ENCODE measurements around the gene PLEKHA5. TPM values are rescaled to one million over a fixed set of nuclear protein-coding genes. Genes with fewer than 3 reads are reported as not detected.
"Not testable (repeated sequence)": the region's sequence is repeated elsewhere in the genome, so short reads cannot be mapped to it uniquely, and the experiment has no call there.

PLEKHA5 gene
- total RNA-seq, 2 donors from 2014 or later: 8.9 to 10.3 TPM

GRCh38 chr12:19301688-19302087 lies 172.2 kb downstream of the PLEKHA5 start:
- Mint-ChIP-seq H3K4me3 (no peak overlapping the region), H3K27ac (no peak overlapping the region), H3K36me3 (ENCODE audit: low read depth) (peaks cover 5% of the 10 kb centered on the region), H3K4me1 (no peaks in the 10 kb centered on the region), H3K27me3 (no peaks in the 10 kb centered on the region)
- no peaks in the 10 kb centered on the region for H3K9me3 ChIP-seq (ENCODE audit: control insufficient read depth, low read length, poor library complexity, severe bottlenecking)
- no peak for DNase-seq
- ATAC-seq: no peak

- no peaks in the 10 kb centered on the region for H3K9me3 ChIP-seq (ENCODE audit: control insufficient read depth, low read length, poor library complexity, severe bottlenecking)
- H3K36me3 Mint-ChIP-seq (ENCODE audit: low read depth): peaks cover 5% of the 10 kb centered on the region
- no peaks in the 10 kb centered on the region for H3K27me3 Mint-ChIP-seq
- no peaks in the 10 kb centered on the region for H3K4me1 Mint-ChIP-seq
- no peak overlapping the region for H3K27ac Mint-ChIP-seq
- no peak for DNase-seq
- H3K4me3 Mint-ChIP-seq: no peak overlapping the region
- no peak for ATAC-seq
These were observed 172.6 kb downstream of the PLEKHA5 start for GRCh38 chr12:19302100-19302640.

GRCh38 chr12:19303496-19303895 lies 174.0 kb downstream of the PLEKHA5 start:
- Mint-ChIP-seq H3K4me1 (no peaks in the 10 kb centered on the region), H3K27me3 (no peaks in the 10 kb centered on the region), H3K36me3 (ENCODE audit: low read depth) (peaks cover 5% of the 10 kb centered on the region), H3K27ac (no peak overlapping the region), H3K4me3 (no peak overlapping the region)
- ATAC-seq: no peak
- no peak for DNase-seq
- H3K9me3 ChIP-seq (ENCODE audit: control insufficient read depth, low read length, poor library complexity, severe bottlenecking): no peaks in the 10 kb centered on the region

- H3K4me1 Mint-ChIP-seq: no peaks in the 10 kb centered on the region
- H3K27ac Mint-ChIP-seq: no peak overlapping the region
- H3K9me3 ChIP-seq (ENCODE audit: control insufficient read depth, low read length, poor library complexity, severe bottlenecking): no peaks in the 10 kb centered on the region
- DNase-seq: no peak
- H3K36me3 Mint-ChIP-seq (ENCODE audit: low read depth): peaks cover 5% of the 10 kb centered on the region
- no peak for ATAC-seq
- H3K27me3 Mint-ChIP-seq: no peaks in the 10 kb centered on the region
- H3K4me3 Mint-ChIP-seq: no peak overlapping the region
These were observed 174.7 kb downstream of the PLEKHA5 start for GRCh38 chr12:19304149-19304750.

- not testable (repeated sequence) for H3K36me3 Mint-ChIP-seq (ENCODE audit: low read depth); H3K27me3 Mint-ChIP-seq; H3K4me3 Mint-ChIP-seq; H3K27ac Mint-ChIP-seq; H3K4me1 Mint-ChIP-seq; DNase-seq; H3K9me3 ChIP-seq (ENCODE audit: control insufficient read depth, low read length, poor library complexity, severe bottlenecking); ATAC-seq
These were observed 176.1 kb downstream of the PLEKHA5 start for GRCh38 chr12:19305621-19306020.

- Mint-ChIP-seq H3K36me3 (ENCODE audit: low read depth) (peaks cover 2% of the 10 kb centered on the region), H3K27ac (no peak overlapping the region), H3K4me1 (no peaks in the 10 kb centered on the region), H3K4me3 (no peak overlapping the region), H3K27me3 (no peaks in the 10 kb centered on the region)
- no peak for DNase-seq
- no peak for ATAC-seq
- no peaks in the 10 kb centered on the region for H3K9me3 ChIP-seq (ENCODE audit: control insufficient read depth, low read length, poor library complexity, severe bottlenecking)
These were observed 176.8 kb downstream of the PLEKHA5 start for GRCh38 chr12:19306366-19306765.

- no peak for ATAC-seq
- DNase-seq: no peak
- Mint-ChIP-seq H3K27me3 (no peaks in the 10 kb centered on the region), H3K4me1 (peaks cover 2% of the 10 kb centered on the region), H3K36me3 (ENCODE audit: low read depth) (peaks cover 2% of the 10 kb centered on the region), H3K27ac (no peak overlapping the region), H3K4me3 (no peak overlapping the region)
- no peaks in the 10 kb centered on the region for H3K9me3 ChIP-seq (ENCODE audit: control insufficient read depth, low read length, poor library complexity, severe bottlenecking)
These were observed 177.9 kb downstream of the PLEKHA5 start for GRCh38 chr12:19307451-19307850.

GRCh38 chr12:19311165-19311564 lies 181.6 kb downstream of the PLEKHA5 start:
- Mint-ChIP-seq H3K36me3 (ENCODE audit: low read depth) (peaks cover 2% of the 10 kb centered on the region), H3K27ac (no peak overlapping the region), H3K4me1 (peaks cover 5% of the 10 kb centered on the region), H3K4me3 (no peak overlapping the region), H3K27me3 (no peaks in the 10 kb centered on the region)
- H3K9me3 ChIP-seq (ENCODE audit: control insufficient read depth, low read length, poor library complexity, severe bottlenecking): no peaks in the 10 kb centered on the region
- DNase-seq (no peak), ATAC-seq (no peak)

GRCh38 chr12:19312637-19313036 lies 183.1 kb downstream of the PLEKHA5 start:
- ATAC-seq: no peak

GRCh38 chr12:19316425-19316824 lies 186.9 kb downstream of the PLEKHA5 start:
- no peaks in the 10 kb centered on the region for H3K9me3 ChIP-seq (ENCODE audit: control insufficient read depth, low read length, poor library complexity, severe bottlenecking)
- ATAC-seq: no peak
- H3K4me1 Mint-ChIP-seq: peaks cover 5% of the 10 kb centered on the region

More at GRCh38 chr12:19312637-19313036, 183.1 kb downstream of the PLEKHA5 start:
- H3K4me3 Mint-ChIP-seq: no peak overlapping the region
- H3K27me3 Mint-ChIP-seq: no peaks in the 10 kb centered on the region
- no peaks in the 10 kb centered on the region for H3K36me3 Mint-ChIP-seq (ENCODE audit: low read depth)
- no peaks in the 10 kb centered on the region for H3K9me3 ChIP-seq (ENCODE audit: control insufficient read depth, low read length, poor library complexity, severe bottlenecking)
- no peak for DNase-seq
- H3K27ac Mint-ChIP-seq: no peak overlapping the region
- peaks cover 5% of the 10 kb centered on the region for H3K4me1 Mint-ChIP-seq

GRCh38 chr12:19322376-19322775 lies 192.8 kb downstream of the PLEKHA5 start:
- ATAC-seq (no peak), DNase-seq (no peak)
- H3K4me1 Mint-ChIP-seq: no peaks in the 10 kb centered on the region
- no peak overlapping the region for H3K27ac Mint-ChIP-seq
- H3K27me3 Mint-ChIP-seq: no peaks in the 10 kb centered on the region
- peaks cover 2% of the 10 kb centered on the region for H3K36me3 Mint-ChIP-seq (ENCODE audit: low read depth)
- no peak overlapping the region for H3K4me3 Mint-ChIP-seq
- no peaks in the 10 kb centered on the region for H3K9me3 ChIP-seq (ENCODE audit: control insufficient read depth, low read length, poor library complexity, severe bottlenecking)

More at GRCh38 chr12:19316425-19316824, 186.9 kb downstream of the PLEKHA5 start:
- Mint-ChIP-seq H3K27ac (no peak overlapping the region), H3K4me3 (no peak overlapping the region), H3K27me3 (no peaks in the 10 kb centered on the region), H3K36me3 (ENCODE audit: low read depth) (no peaks in the 10 kb centered on the region)
- DNase-seq: no peak

- H3K36me3 Mint-ChIP-seq (ENCODE audit: low read depth): peaks cover 6% of the 10 kb centered on the region
- DNase-seq (no peak), ATAC-seq (no peak)
- H3K9me3 ChIP-seq (ENCODE audit: control insufficient read depth, low read length, poor library complexity, severe bottlenecking): no peaks in the 10 kb centered on the region
- no peak overlapping the region for H3K4me3 Mint-ChIP-seq
- no peaks in the 10 kb centered on the region for H3K4me1 Mint-ChIP-seq
- no peak overlapping the region for H3K27ac Mint-ChIP-seq
- H3K27me3 Mint-ChIP-seq: no peaks in the 10 kb centered on the region
These were observed 194.3 kb downstream of the PLEKHA5 start for GRCh38 chr12:19323805-19324204.

GRCh38 chr12:19326102-19326501 lies 196.6 kb downstream of the PLEKHA5 start:
- Mint-ChIP-seq H3K27ac (no peak overlapping the region), H3K4me3 (no peak overlapping the region), H3K36me3 (ENCODE audit: low read depth) (peaks cover 6% of the 10 kb centered on the region), H3K4me1 (no peaks in the 10 kb centered on the region), H3K27me3 (no peaks in the 10 kb centered on the region)
- ATAC-seq: no peak
- no peak for DNase-seq
- H3K9me3 ChIP-seq (ENCODE audit: control insufficient read depth, low read length, poor library complexity, severe bottlenecking): no peaks in the 10 kb centered on the region

GRCh38 chr12:19332196-19332595 lies 202.7 kb downstream of the PLEKHA5 start:
- Mint-ChIP-seq H3K27ac (no peak overlapping the region), H3K4me3 (no peak overlapping the region), H3K27me3 (no peaks in the 10 kb centered on the region), H3K4me1 (no peaks in the 10 kb centered on the region), H3K36me3 (ENCODE audit: low read depth) (peaks cover 7% of the 10 kb centered on the region)
- no peak for DNase-seq
- no peaks in the 10 kb centered on the region for H3K9me3 ChIP-seq (ENCODE audit: control insufficient read depth, low read length, poor library complexity, severe bottlenecking)
- ATAC-seq: no peak
